ENCODE data around the gene IQGAP3. TPM values are rescaled to one million over a fixed set of nuclear protein-coding genes. Genes with fewer than 3 reads are reported as not detected.
"Not testable (repeated sequence)": the region's sequence is repeated elsewhere in the genome, so short reads cannot be mapped to it uniquely, and the experiment has no call there.

Gene IQGAP3
- total RNA-seq, 2 donors from 2014 or later: 0.52 TPM; not detected in 1

DNA sequence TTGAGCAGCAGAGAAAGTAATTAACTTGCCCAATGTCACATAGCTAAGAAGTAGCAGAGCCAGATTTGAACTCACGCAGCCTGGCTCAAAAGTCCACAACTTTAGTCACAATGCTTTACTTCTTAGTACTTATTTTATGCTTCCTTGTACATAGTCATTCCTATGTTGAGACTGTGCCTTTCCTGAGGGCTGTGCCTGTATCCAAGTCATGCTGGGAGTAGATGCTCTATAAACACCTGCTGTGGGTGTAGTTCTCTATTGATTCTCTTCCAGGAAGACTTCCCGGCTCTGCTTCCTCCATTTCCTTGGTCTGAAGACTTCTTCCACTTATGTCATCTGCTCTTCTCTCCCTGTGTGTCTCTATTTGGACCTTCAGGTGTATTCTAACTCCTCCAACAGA, 16.6 kb downstream of the IQGAP3 start:
- intact Hi-C loops (cut with DNase I): no loop called here
- no peaks in the 10 kb centered on the region for H3K36me3 ChIP-seq (replicated peaks in 1 of 2; ENCODE audit: insufficient read depth in 1 of 2, low read depth in 2 of 2)
- H3K27ac ChIP-seq: no peak overlapping the region
- no peaks in the 10 kb centered on the region for H3K9me3 ChIP-seq
- DNase-seq (no peak), ATAC-seq (no peak)
- peaks cover 9% of the 10 kb centered on the region for H3K4me1 ChIP-seq
- no peak overlapping the region for H3K4me3 ChIP-seq
- 34 to 59% methylated on average over 2 of the region's 2 CpGs for WGBS, 2 donors
- TF ChIP-seq POLR2A (IDR thresholded peaks at IDR 0.05): no peak
- TF ChIP-seq, protein P1, sequence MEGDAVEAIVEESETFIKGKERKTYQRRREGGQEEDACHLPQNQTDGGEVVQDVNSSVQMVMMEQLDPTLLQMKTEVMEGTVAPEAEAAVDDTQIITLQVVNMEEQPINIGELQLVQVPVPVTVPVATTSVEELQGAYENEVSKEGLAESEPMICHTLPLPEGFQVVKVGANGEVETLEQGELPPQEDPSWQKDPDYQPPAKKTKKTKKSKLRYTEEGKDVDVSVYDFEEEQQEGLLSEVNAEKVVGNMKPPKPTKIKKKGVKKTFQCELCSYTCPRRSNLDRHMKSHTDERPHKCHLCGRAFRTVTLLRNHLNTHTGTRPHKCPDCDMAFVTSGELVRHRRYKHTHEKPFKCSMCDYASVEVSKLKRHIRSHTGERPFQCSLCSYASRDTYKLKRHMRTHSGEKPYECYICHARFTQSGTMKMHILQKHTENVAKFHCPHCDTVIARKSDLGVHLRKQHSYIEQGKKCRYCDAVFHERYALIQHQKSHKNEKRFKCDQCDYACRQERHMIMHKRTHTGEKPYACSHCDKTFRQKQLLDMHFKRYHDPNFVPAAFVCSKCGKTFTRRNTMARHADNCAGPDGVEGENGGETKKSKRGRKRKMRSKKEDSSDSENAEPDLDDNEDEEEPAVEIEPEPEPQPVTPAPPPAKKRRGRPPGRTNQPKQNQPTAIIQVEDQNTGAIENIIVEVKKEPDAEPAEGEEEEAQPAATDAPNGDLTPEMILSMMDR (IDR thresholded peaks at IDR 0.05): no peak
- H3K27me3 ChIP-seq: no peaks in the 10 kb centered on the region

DNA sequence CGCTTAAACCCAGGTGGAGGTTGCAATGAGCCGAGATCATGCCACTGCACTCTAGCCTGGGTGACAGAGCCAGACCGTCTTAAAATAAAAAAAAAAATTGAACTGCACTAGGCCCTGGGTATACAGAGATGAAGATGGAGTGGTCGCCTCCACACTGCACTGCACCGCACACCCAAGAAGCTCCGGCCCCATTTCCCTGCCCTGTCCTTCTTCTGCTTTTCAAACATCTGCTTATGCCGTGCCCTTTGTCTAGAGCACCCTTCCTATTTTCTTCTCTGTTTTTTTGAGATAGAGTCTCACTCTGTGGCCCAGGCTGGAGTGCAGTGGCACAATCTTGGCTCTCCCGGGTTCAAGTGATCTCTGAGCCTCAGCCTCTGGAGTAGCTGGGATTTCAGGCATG, 17.4 kb downstream of the IQGAP3 start:
- DNase-seq (no peak), ATAC-seq (no peak)
- Histone ChIP-seq H3K4me3 (no peak overlapping the region), H3K9me3 (no peaks in the 10 kb centered on the region), H3K27me3 (no peaks in the 10 kb centered on the region), H3K4me1 (peaks cover 9% of the 10 kb centered on the region), H3K27ac (no peak overlapping the region), H3K36me3 (replicated peaks in 1 of 2; ENCODE audit: insufficient read depth in 1 of 2, low read depth in 2 of 2) (no peaks in the 10 kb centered on the region)
- intact Hi-C loops (cut with DNase I): no loop called here
- TF ChIP-seq, protein P1 (IDR thresholded peaks at IDR 0.05): no peak
- no peak for TF ChIP-seq POLR2A (IDR thresholded peaks at IDR 0.05)
- WGBS, 2 donors: 78 to 81% methylated on average over 8 of the region's 8 CpGs

DNA sequence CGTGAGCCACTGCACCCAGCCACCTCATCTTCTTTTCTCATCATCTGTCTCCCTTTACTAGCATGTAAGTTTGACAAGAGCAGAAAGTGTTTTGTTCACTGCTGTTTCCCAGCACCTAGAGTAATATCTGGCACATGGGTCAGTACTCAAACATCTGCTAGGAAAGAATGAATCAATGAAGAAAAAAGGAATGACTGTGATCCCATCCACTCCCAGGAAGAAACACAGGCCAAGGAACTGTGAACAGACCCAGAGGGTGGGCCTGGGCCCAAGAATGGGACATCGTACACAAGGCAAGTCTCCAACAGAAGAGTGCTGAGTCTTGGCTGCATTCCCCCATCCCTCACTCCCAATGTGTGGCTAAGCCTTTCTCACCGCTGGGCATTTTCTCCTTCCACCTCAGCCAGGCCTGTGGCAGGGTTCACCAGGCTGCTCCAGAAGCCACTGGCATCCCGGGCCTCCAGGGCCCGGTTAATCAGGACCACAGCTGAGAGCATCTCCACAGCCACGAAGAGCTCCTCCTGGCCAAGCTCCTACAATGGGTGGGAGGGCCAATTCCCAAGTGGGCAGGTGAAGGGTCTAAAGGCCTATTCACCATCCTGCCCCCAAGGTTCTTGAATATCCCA, 18.4 kb downstream of the IQGAP3 start:
- peaks cover 9% of the 10 kb centered on the region for H3K4me1 ChIP-seq
- no peak for TF ChIP-seq POLR2A (IDR thresholded peaks at IDR 0.05)
- TF ChIP-seq, protein P1 (IDR thresholded peaks at IDR 0.05): no peak
- no peaks in the 10 kb centered on the region for H3K27me3 ChIP-seq
- H3K9me3 ChIP-seq: no peaks in the 10 kb centered on the region
- intact Hi-C loops (cut with DNase I): no loop called here
- no peak overlapping the region for H3K27ac ChIP-seq
- no peak overlapping the region for H3K4me3 ChIP-seq
- H3K36me3 ChIP-seq (replicated peaks in 1 of 2; ENCODE audit: insufficient read depth in 1 of 2, low read depth in 2 of 2): no peaks in the 10 kb centered on the region
- DNase-seq: no peak
- ATAC-seq: no peak
- WGBS, 2 donors: 85 to 94% methylated on average over 4 to 6 of the region's 6 CpGs

DNA sequence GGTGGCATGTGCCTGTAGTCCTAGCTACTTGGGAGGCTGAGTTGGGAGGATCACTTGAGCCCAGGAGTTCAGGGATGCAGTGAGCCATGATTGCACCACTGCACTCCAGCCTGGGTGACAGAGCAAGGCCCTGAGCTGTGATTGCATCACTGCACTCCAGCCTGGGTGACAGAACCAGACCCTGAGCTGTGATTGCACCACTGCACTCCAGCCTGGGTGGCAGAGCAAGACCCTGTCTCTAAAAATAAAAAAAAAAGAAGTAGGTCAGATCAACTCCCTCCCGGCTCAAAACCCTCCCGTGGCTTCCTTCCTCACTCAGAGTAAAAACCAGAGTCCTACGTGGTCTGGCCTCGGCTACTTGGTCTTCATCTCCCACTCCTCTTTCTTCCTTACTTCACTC, 19.4 kb downstream of the IQGAP3 start:
- intact Hi-C loops (cut with DNase I); ATAC-seq; H3K36me3 ChIP-seq (replicated peaks in 1 of 2; ENCODE audit: insufficient read depth in 1 of 2, low read depth in 2 of 2); H3K4me3 ChIP-seq; H3K9me3 ChIP-seq; H3K27me3 ChIP-seq; H3K27ac ChIP-seq: not testable (repeated sequence)
- peaks cover 13% of the 10 kb centered on the region for H3K4me1 ChIP-seq
- WGBS, 2 donors: 85 to 96% methylated on average over 4 of the region's 4 CpGs
- peak in 1 of 4 donors; percentile 68 for DNase-seq

DNA sequence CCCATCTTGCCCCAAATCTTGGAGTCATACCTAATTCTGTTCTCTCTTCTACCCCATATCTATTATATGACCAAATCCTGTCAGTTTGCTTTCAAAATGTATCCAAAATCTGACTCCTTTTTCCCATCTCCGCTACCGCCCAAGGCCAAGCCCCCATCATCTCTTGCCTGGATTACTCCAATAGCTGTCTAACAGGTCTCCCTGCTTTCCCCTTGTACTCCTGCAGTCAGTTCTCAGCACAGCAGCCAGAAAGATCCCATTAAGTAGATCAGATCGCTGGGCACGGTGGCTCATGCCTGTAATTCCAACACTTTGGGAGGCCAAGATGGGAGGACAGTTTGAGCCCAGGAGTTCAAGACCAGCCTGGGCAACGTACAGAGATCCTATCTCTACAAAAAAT, 19.8 kb downstream of the IQGAP3 start:
- no peak for ATAC-seq
- Histone ChIP-seq H3K4me3 (no peak overlapping the region), H3K36me3 (replicated peaks in 1 of 2; ENCODE audit: insufficient read depth in 1 of 2, low read depth in 2 of 2) (no peaks in the 10 kb centered on the region), H3K27ac (no peak overlapping the region), H3K4me1 (peaks cover 16% of the 10 kb centered on the region), H3K27me3 (no peaks in the 10 kb centered on the region), H3K9me3 (no peaks in the 10 kb centered on the region)
- TF ChIP-seq POLR2A (IDR thresholded peaks at IDR 0.05): no peak
- TF ChIP-seq, protein P1 (IDR thresholded peaks at IDR 0.05): no peak
- intact Hi-C loops (cut with DNase I): no loop called here
- no peak for DNase-seq
- WGBS, 2 donors: 74 to 76% methylated on average over 5 of the region's 5 CpGs

Data from body of pancreas (tissue), 4 donors.